Renal pelvis (tissue), 4 donors: ENCODE data around the gene CACNB4. TPM values are rescaled to one million over a fixed set of nuclear protein-coding genes. Genes with fewer than 3 reads are reported as not detected.

Experiments
- DNase-seq: peaks from one replicate; pipeline ENCODE4 v3.0.0-alpha.2; 2013
- polyA plus RNA-seq, 3 donors: library from polyadenylated mRNA; unstranded; fragments of 120-200 nt; gene quantifications; one replicate each; pipeline ENCODE4 v1.2.1, GENCODE V29; 2013; ENCODE audit not compliant: insufficient read length in 3 of 3

The CACNB4 gene
- polyA plus RNA-seq, 3 donors, result 9.5 to 14.4 (median 13.3) TPM

GRCh38 chr2:151861174-151861573, 237.7 kb downstream of the CACNB4 start:
- no peak for DNase-seq

- DNase-seq, result no peak
Observed at GRCh38 chr2:151860613-151861146, 238.2 kb downstream of the CACNB4 start.

GRCh38 chr2:151860210-151860609, 238.6 kb downstream of the CACNB4 start:
- DNase-seq, result no peak

- DNase-seq, result no peak
Observed at GRCh38 chr2:151857650-151858049, 241.2 kb downstream of the CACNB4 start.

GRCh38 chr2:151855111-151855510, 243.7 kb downstream of the CACNB4 start:
- no peak for DNase-seq

GRCh38 chr2:151853070-151853758, 245.6 kb downstream of the CACNB4 start:
- DNase-seq, result no peak

GRCh38 chr2:151852260-151853069, 246.4 kb downstream of the CACNB4 start:
- DNase-seq, result no peak

- peak; percentile 63 for DNase-seq
Observed at GRCh38 chr2:151851761-151852160, 247.1 kb downstream of the CACNB4 start.

- DNase-seq, result no peak
Observed at GRCh38 chr2:151849413-151850010, 249.3 kb downstream of the CACNB4 start.

GRCh38 chr2:151845884-151846283, 253.0 kb downstream of the CACNB4 start:
- no peak for DNase-seq

GRCh38 chr2:151845481-151845880, 253.4 kb downstream of the CACNB4 start:
- DNase-seq, result no peak

GRCh38 chr2:151844211-151844896, 254.5 kb downstream of the CACNB4 start:
- peak; percentile 33 for DNase-seq

GRCh38 chr2:151843691-151844061, 255.2 kb downstream of the CACNB4 start:
- no peak for DNase-seq

- DNase-seq, result no peak
Observed at GRCh38 chr2:151842830-151843690, 255.8 kb downstream of the CACNB4 start.

- no peak for DNase-seq
Observed at GRCh38 chr2:151841047-151841424, 257.8 kb downstream of the CACNB4 start.

- DNase-seq, result no peak
Observed at GRCh38 chr2:151840216-151841046, 258.4 kb downstream of the CACNB4 start.

GRCh38 chr2:151837926-151838325, 260.9 kb downstream of the CACNB4 start:
- no peak for DNase-seq

GRCh38 chr2:151833984-151834383, 264.9 kb downstream of the CACNB4 start:
- no peak for DNase-seq

GRCh38 chr2:151830961-151831360, 267.9 kb downstream of the CACNB4 start:
- no peak for DNase-seq

- DNase-seq, result no peak
Observed at GRCh38 chr2:151828890-151829324, 269.9 kb downstream of the CACNB4 start.
